ENCODE measurements around the gene DIO1.

The DIO1 gene

DNA sequence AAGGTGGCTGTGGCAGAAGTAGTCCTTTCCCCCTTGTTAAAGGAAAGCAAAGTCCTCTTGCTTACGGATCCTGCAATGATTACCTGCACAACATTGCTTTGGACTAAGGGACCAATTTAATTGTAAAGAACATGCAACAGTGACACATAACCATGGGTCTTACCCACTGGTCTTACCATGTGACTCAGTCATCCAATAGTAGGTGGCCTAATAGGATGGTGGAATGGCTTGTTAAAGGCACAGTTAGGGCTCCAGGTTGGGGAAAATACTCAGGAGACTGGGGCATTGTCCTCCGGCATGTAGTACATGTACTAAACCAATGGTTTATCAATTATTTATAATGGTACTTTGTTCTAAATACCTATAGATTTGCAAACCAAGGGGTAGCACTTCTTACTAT is 2.3 kb upstream of the DIO1 start:
- ChIA-PET POLR2A (interaction anchor here (0.6 kb wide), 1 partner anchor 60 kb away, joined by 9 read pairs; no protein-coding TSS in a partner anchor), CTCF (interaction anchor here (1.2 to 1.4 kb wide), 2 partner anchors 13 kb away, joined by 3 to 4 read pairs; no protein-coding TSS in a partner anchor)
- Histone ChIP-seq H3K36me3 (ENCODE audit: control insufficient read depth in 4 of 4, insufficient read depth in 4 of 4, low read length in 3 of 4) (peaks cover 0 to 5% (median 2%) of the 10 kb centered on the region in 4 experiments), H3K9me3 (ENCODE audit: control extremely low read depth in 1 of 5, control insufficient read depth in 4 of 5, insufficient read depth in 2 of 5, low read depth in 1 of 5, low read length in 4 of 5) (no peaks in the 10 kb centered on the region), H3K4me1 (ENCODE audit: control extremely low read depth in 1 of 4, control insufficient read depth in 4 of 4, insufficient read depth in 4 of 4, low read length in 3 of 4) (peaks cover 2 to 27% (median 21%) of the 10 kb centered on the region in 4 experiments), H3K27ac (ENCODE audit: insufficient read depth in 1 of 2, low read depth in 1 of 2, low read length in 2 of 2, poor library complexity in 1 of 2, severe bottlenecking in 2 of 2) (no peak overlapping the region), H3K27me3 (replicated peaks in 2 of 5; ENCODE audit: control insufficient read depth in 4 of 5, insufficient read depth in 5 of 5, low read length in 4 of 5) (no peaks in the 10 kb centered on the region), H3K4me3 (ENCODE audit: control insufficient read depth in 1 of 7, extremely low read depth in 1 of 7, insufficient read depth in 4 of 7, low read depth in 2 of 7, low read length in 6 of 7) (no peak overlapping the region)
- no CpG with 5 or more reads among the region's 2 CpGs for WGBS (ENCODE audit: insufficient coverage)
- no peak for DNase-seq

- Histone ChIP-seq H3K27ac (ENCODE audit: insufficient read depth in 1 of 2, low read depth in 1 of 2, low read length in 2 of 2, poor library complexity in 1 of 2, severe bottlenecking in 2 of 2) (no peak overlapping the region), H3K27me3 (replicated peaks in 2 of 5; ENCODE audit: control insufficient read depth in 4 of 5, insufficient read depth in 5 of 5, low read length in 4 of 5) (no peaks in the 10 kb centered on the region), H3K36me3 (ENCODE audit: control insufficient read depth in 4 of 4, insufficient read depth in 4 of 4, low read length in 3 of 4) (peaks cover 0 to 2% (median 0%) of the 10 kb centered on the region in 4 experiments), H3K4me1 (ENCODE audit: control extremely low read depth in 1 of 4, control insufficient read depth in 4 of 4, insufficient read depth in 4 of 4, low read length in 3 of 4) (peaks cover 2 to 27% (median 21%) of the 10 kb centered on the region in 4 experiments), H3K9me3 (ENCODE audit: control extremely low read depth in 1 of 5, control insufficient read depth in 4 of 5, insufficient read depth in 2 of 5, low read depth in 1 of 5, low read length in 4 of 5) (no peaks in the 10 kb centered on the region), H3K4me3 (ENCODE audit: control insufficient read depth in 1 of 7, extremely low read depth in 1 of 7, insufficient read depth in 4 of 7, low read depth in 2 of 7, low read length in 6 of 7) (peak overlapping the region in 1 of 7 experiments; percentile 34)
- CTCF ChIA-PET: interaction anchor here (0.5 to 1.4 kb wide), 8 partner anchors 10 to 78 kb away, joined by 3 to 4 read pairs (median 3); no protein-coding TSS in a partner anchor
- peak in 2 of 3 donors; percentile 39 to 40 for DNase-seq
- no CpG with 5 or more reads among the region's 5 CpGs for WGBS (ENCODE audit: insufficient coverage)
- POLR2A ChIA-PET: no interaction called here
Measured at GRCh38 chr1:53892911-53893310, 1.1 kb upstream of the DIO1 start.

DNA sequence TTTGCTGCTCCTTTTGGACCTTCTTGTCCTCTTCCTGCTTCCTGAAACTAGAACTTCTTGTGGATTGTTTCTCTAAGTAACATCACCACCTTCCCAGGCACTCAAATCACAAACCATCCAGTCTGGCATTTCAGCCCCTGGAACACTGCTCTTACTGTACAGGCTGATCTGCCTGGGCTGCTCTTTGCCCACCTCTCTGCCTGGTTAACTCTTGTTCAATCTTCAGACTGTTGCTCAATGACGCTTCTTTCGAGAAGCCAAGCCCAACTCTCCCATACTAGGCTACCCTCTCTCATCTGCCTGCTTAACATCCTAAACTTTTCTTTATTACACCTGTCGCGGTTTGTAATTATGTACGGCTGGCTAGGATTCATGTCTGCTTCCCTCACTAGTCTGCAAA is 657 bp downstream of the DIO1 start:
- Histone ChIP-seq H3K27me3 (replicated peaks in 2 of 5; ENCODE audit: control insufficient read depth in 4 of 5, insufficient read depth in 5 of 5, low read length in 4 of 5) (no peaks in the 10 kb centered on the region), H3K9me3 (ENCODE audit: control extremely low read depth in 1 of 5, control insufficient read depth in 4 of 5, insufficient read depth in 2 of 5, low read depth in 1 of 5, low read length in 4 of 5) (no peaks in the 10 kb centered on the region), H3K4me3 (ENCODE audit: control insufficient read depth in 1 of 7, extremely low read depth in 1 of 7, insufficient read depth in 4 of 7, low read depth in 2 of 7, low read length in 6 of 7) (no peak overlapping the region), H3K4me1 (ENCODE audit: control extremely low read depth in 1 of 4, control insufficient read depth in 4 of 4, insufficient read depth in 4 of 4, low read length in 3 of 4) (peaks cover 2 to 20% (median 13%) of the 10 kb centered on the region in 4 experiments), H3K36me3 (ENCODE audit: control insufficient read depth in 4 of 4, insufficient read depth in 4 of 4, low read length in 3 of 4) (no peaks in the 10 kb centered on the region), H3K27ac (ENCODE audit: insufficient read depth in 1 of 2, low read depth in 1 of 2, low read length in 2 of 2, poor library complexity in 1 of 2, severe bottlenecking in 2 of 2) (no peak overlapping the region)
- WGBS (ENCODE audit: insufficient coverage): 100% methylated on average over 5 of the region's 5 CpGs
- POLR2A ChIA-PET: no interaction called here
- no peak for DNase-seq
- CTCF ChIA-PET: interaction anchor here (0.9 to 1.8 kb wide), 4 partner anchors 15 to 65 kb away, joined by 3 to 5 read pairs (median 4); no protein-coding TSS in a partner anchor

DNA sequence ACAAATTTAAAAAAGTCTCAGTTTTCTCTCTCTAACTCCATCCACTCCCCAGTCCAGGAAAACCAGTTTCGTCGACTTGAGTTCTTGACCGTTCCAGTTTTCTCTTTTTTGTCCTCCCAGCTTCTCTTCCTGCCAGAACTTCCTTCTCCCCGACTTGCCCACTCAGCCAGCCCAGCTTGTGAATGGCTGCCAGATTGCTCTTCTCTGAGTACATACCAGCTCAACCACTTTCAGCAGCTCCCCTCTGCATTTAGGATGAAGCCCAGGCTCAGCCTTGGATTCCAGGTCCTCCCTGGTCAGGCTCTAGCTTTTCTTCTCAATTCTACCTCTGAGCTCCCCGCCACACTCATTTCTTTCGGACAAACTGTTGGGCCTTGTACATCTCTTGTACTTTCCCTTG is 1.4 kb downstream of the DIO1 start:
- Histone ChIP-seq H3K4me1 (ENCODE audit: control extremely low read depth in 1 of 4, control insufficient read depth in 4 of 4, insufficient read depth in 4 of 4, low read length in 3 of 4) (peaks cover 0 to 13% (median 8%) of the 10 kb centered on the region in 4 experiments), H3K27me3 (replicated peaks in 2 of 5; ENCODE audit: control insufficient read depth in 4 of 5, insufficient read depth in 5 of 5, low read length in 4 of 5) (no peaks in the 10 kb centered on the region), H3K4me3 (ENCODE audit: control insufficient read depth in 1 of 7, extremely low read depth in 1 of 7, insufficient read depth in 4 of 7, low read depth in 2 of 7, low read length in 6 of 7) (no peak overlapping the region), H3K9me3 (ENCODE audit: control extremely low read depth in 1 of 5, control insufficient read depth in 4 of 5, insufficient read depth in 2 of 5, low read depth in 1 of 5, low read length in 4 of 5) (no peaks in the 10 kb centered on the region), H3K36me3 (ENCODE audit: control insufficient read depth in 4 of 4, insufficient read depth in 4 of 4, low read length in 3 of 4) (no peaks in the 10 kb centered on the region), H3K27ac (ENCODE audit: insufficient read depth in 1 of 2, low read depth in 1 of 2, low read length in 2 of 2, poor library complexity in 1 of 2, severe bottlenecking in 2 of 2) (no peak overlapping the region)
- CTCF ChIA-PET: interaction anchor here (0.9 to 1.8 kb wide), 4 partner anchors 16 to 64 kb away, joined by 3 to 5 read pairs (median 4); no protein-coding TSS in a partner anchor
- POLR2A ChIA-PET: no interaction called here
- DNase-seq: no peak
- WGBS (ENCODE audit: insufficient coverage): 54% methylated on average over 6 of the region's 6 CpGs

DNA sequence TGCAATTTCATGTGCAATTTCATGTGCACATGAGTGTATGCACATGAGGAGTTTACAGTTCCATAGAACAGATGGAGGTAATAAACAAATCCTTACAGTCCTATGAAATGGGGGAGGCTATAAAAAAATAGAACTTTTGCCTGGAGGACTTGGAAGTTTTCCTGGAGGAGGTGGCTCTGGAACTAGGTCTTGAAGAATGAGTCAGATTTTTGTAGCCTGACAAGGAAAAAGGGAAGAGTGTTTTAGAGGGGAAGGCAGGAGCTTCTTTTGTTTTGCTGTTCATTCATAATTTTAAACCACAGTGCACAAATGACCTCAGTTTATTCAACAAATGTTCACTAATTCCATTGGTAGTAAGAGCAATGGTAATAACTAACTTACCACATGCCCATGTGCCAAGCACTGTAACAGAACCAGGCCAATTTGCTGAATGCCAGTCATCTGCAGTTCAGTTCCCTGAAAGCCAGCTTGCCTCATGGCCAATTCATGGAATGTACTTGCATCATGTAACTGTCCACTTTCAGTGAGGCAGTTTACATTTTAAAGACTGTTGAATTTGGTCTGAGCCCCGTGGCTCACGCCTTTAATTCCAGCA is 2.7 kb downstream of the DIO1 start:
- H3K4me3 ChIP-seq (ENCODE audit: control insufficient read depth in 1 of 7, extremely low read depth in 1 of 7, insufficient read depth in 4 of 7, low read depth in 2 of 7, low read length in 6 of 7): no peak overlapping the region
- no peaks in the 10 kb centered on the region for H3K36me3 ChIP-seq (ENCODE audit: control insufficient read depth in 4 of 4, insufficient read depth in 4 of 4, low read length in 3 of 4)
- H3K27me3 ChIP-seq (replicated peaks in 2 of 5; ENCODE audit: control insufficient read depth in 4 of 5, insufficient read depth in 5 of 5, low read length in 4 of 5): no peaks in the 10 kb centered on the region
- no peak overlapping the region for H3K27ac ChIP-seq (ENCODE audit: insufficient read depth in 1 of 2, low read depth in 1 of 2, low read length in 2 of 2, poor library complexity in 1 of 2, severe bottlenecking in 2 of 2)
- no peak for DNase-seq
- H3K4me1 ChIP-seq (ENCODE audit: control extremely low read depth in 1 of 4, control insufficient read depth in 4 of 4, insufficient read depth in 4 of 4, low read length in 3 of 4): peaks cover 0 to 12% (median 7%) of the 10 kb centered on the region in 4 experiments
- no CpG with 5 or more reads among the region's 2 CpGs for WGBS (ENCODE audit: insufficient coverage)
- POLR2A ChIA-PET: no interaction called here
- CTCF ChIA-PET: no interaction called here
- no peaks in the 10 kb centered on the region for H3K9me3 ChIP-seq (ENCODE audit: control extremely low read depth in 1 of 5, control insufficient read depth in 4 of 5, insufficient read depth in 2 of 5, low read depth in 1 of 5, low read length in 4 of 5)

GRCh38 chr1:53899206-53899628 is 5.2 kb downstream of the DIO1 start:
- DNase-seq: peak in 1 of 3 donors; percentile 12
- ChIA-PET POLR2A (no interaction called here), CTCF (interaction anchor here (0.8 to 3.4 kb wide), 5 partner anchors 17 to 73 kb away, joined by 3 to 17 read pairs (median 4); no protein-coding TSS in a partner anchor)
- Histone ChIP-seq H3K36me3 (ENCODE audit: control insufficient read depth in 4 of 4, insufficient read depth in 4 of 4, low read length in 3 of 4) (no peaks in the 10 kb centered on the region), H3K4me1 (ENCODE audit: control extremely low read depth in 1 of 4, control insufficient read depth in 4 of 4, insufficient read depth in 4 of 4, low read length in 3 of 4) (peaks cover 0 to 2% (median 0%) of the 10 kb centered on the region in 4 experiments), H3K27me3 (replicated peaks in 2 of 5; ENCODE audit: control insufficient read depth in 4 of 5, insufficient read depth in 5 of 5, low read length in 4 of 5) (no peaks in the 10 kb centered on the region), H3K27ac (ENCODE audit: insufficient read depth in 1 of 2, low read depth in 1 of 2, low read length in 2 of 2, poor library complexity in 1 of 2, severe bottlenecking in 2 of 2) (no peak overlapping the region), H3K9me3 (ENCODE audit: control extremely low read depth in 1 of 5, control insufficient read depth in 4 of 5, insufficient read depth in 2 of 5, low read depth in 1 of 5, low read length in 4 of 5) (no peaks in the 10 kb centered on the region), H3K4me3 (ENCODE audit: control insufficient read depth in 1 of 7, extremely low read depth in 1 of 7, insufficient read depth in 4 of 7, low read depth in 2 of 7, low read length in 6 of 7) (no peak overlapping the region)
- 10% methylated on average over 2 of the region's 2 CpGs for WGBS (ENCODE audit: insufficient coverage)

GRCh38 chr1:53899708-53900107 is 5.7 kb downstream of the DIO1 start:
- ChIA-PET CTCF (interaction anchor here (0.8 to 3.4 kb wide), 6 partner anchors 16 to 74 kb away, joined by 3 to 17 read pairs (median 4); no protein-coding TSS in a partner anchor), POLR2A (no interaction called here)
- Histone ChIP-seq H3K36me3 (ENCODE audit: control insufficient read depth in 4 of 4, insufficient read depth in 4 of 4, low read length in 3 of 4) (no peaks in the 10 kb centered on the region), H3K27me3 (replicated peaks in 2 of 5; ENCODE audit: control insufficient read depth in 4 of 5, insufficient read depth in 5 of 5, low read length in 4 of 5) (no peaks in the 10 kb centered on the region), H3K9me3 (ENCODE audit: control extremely low read depth in 1 of 5, control insufficient read depth in 4 of 5, insufficient read depth in 2 of 5, low read depth in 1 of 5, low read length in 4 of 5) (no peaks in the 10 kb centered on the region), H3K27ac (ENCODE audit: insufficient read depth in 1 of 2, low read depth in 1 of 2, low read length in 2 of 2, poor library complexity in 1 of 2, severe bottlenecking in 2 of 2) (no peak overlapping the region), H3K4me3 (ENCODE audit: control insufficient read depth in 1 of 7, extremely low read depth in 1 of 7, insufficient read depth in 4 of 7, low read depth in 2 of 7, low read length in 6 of 7) (no peak overlapping the region), H3K4me1 (ENCODE audit: control extremely low read depth in 1 of 4, control insufficient read depth in 4 of 4, insufficient read depth in 4 of 4, low read length in 3 of 4) (peaks cover 0 to 2% (median 0%) of the 10 kb centered on the region in 4 experiments)
- WGBS (ENCODE audit: insufficient coverage): 96% methylated on average over 3 of the region's 3 CpGs
- no peak for DNase-seq
